ENCODE measurements around the gene CHAD.

GRCh38 chr17:50458270-50458669 is 10.4 kb downstream of the CHAD start:
- TF ChIP-seq CTCF (optimal IDR thresholded peaks at IDR 0.05 in 1 of 3, IDR thresholded peaks at IDR 0.05 in 1 of 3, conservative IDR thresholded peaks at IDR 0.05 in 1 of 3; ENCODE audit: extremely low read depth in 1 of 3, insufficient read depth in 2 of 3, low read length in 3 of 3) (no peak), EZH2 (IDR thresholded peaks at IDR 0.05; ENCODE audit: low read length) (no peak)

Data from keratinocyte (primary cell).